Measurements from ENCODE around the gene GABPA.
A peak's percentile ranks its signal among the peaks of the same experiment; 100 is the strongest.
"Not testable (repeated sequence)": the region's sequence is repeated elsewhere in the genome, so short reads cannot be mapped to it uniquely, and the experiment has no call there.

Gene GABPA

DNA sequence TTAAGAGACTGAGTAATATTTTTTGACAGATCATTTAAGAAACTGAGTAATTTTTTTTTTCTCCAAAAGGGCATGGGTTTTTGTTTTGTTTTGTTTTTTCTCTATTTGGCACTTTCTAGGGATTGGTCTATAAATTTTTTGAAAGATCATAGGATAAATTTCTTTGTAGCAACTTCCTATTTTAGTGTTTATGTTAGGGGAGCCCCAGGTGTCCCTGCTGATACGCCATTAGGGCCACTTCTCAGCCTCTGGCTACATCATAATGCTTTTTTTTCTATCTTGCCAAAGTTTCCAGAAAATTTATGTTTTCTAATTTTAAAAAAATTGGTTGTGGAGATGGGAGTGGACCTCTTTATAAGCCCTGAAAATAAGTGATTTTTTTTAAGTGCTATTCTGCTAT lies 2.6 kb downstream of the GABPA start:
- DNase-seq (ENCODE audit: low read depth in 1 of 2, low spot score in 1 of 2): no peak

DNA sequence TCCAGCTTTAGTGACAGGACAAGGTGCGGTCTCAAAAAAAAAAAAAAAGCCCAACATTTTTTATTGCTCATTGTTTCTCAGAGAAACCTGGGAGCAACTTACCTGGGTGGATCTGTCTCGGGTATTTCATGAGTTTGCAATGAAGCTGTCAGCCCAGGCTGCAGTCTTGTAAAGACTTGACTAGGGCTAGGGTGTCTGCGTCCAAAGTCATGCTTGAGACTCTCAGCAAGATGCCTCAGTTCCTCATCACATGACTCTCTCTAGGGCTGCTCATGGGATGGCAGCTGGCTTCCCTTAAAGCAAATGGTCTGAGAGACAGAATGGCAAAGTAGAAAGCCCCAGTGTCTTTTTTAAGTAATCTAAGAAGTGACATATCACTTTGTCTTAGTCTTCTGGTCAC lies 8.1 kb downstream of the GABPA start:
- DNase-seq (ENCODE audit: low read depth in 1 of 2, low spot score in 1 of 2): no peak

DNA sequence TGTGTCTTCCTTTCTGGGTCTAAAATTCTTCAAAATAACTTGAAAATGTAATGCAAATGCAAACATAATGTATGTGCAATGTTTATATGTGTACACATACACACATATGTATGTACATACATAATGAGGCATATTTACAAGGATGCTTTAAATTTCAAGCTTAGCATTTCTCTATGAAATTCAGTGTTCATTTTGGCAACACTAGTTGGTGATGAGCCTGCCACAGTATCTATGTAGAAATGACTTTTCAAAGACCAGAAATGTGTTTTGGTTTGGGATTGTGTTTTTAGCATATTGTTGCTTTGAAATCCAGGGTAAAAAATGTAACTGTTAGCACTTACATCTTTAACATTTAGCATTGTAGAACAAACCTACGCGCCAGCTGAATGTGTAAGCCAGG lies 10.1 kb downstream of the GABPA start:
- no peak for DNase-seq (ENCODE audit: low read depth in 1 of 2, low spot score in 1 of 2)

DNA sequence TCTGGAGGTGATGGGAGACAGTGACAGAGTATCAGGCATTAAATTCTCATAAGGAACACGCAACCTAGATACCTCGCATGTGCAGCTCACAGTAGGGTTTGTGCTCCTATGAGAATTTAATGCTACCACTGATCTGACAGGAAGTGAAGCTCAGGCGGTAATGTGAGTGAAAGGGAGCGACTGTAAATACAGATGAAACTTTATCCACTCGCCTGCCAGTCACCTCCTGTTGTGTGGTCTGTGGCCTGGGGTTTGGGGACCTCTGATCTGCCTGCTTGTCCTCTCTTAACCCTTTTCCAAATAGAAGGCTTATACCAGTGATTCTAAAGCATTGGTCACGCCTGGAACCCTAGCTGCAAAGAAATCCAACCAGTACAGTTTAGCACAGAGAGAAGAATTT lies 15.3 kb downstream of the GABPA start:
- no peak for DNase-seq (ENCODE audit: low read depth in 1 of 2, low spot score in 1 of 2)

DNA sequence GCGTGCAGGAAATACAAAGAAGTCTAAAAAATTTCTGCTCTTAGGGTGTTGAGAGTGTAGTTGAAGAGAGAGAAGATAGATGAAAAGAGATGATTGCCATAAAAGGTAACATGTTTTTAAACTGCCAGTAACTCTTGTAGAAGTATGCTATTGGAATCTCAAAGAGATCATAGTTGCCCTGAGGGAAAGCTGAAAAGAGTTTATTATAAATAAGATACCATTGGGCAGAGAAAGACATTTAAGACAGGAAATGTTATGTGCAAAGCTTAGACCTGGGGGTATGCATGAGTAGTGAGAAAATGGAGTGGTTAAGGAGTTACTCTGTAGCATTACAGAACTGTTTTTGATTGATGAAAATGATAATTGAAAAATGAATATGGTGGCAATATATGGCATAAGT lies 17.6 kb downstream of the GABPA start:
- no peak for DNase-seq (ENCODE audit: low read depth in 1 of 2, low spot score in 1 of 2)

DNA sequence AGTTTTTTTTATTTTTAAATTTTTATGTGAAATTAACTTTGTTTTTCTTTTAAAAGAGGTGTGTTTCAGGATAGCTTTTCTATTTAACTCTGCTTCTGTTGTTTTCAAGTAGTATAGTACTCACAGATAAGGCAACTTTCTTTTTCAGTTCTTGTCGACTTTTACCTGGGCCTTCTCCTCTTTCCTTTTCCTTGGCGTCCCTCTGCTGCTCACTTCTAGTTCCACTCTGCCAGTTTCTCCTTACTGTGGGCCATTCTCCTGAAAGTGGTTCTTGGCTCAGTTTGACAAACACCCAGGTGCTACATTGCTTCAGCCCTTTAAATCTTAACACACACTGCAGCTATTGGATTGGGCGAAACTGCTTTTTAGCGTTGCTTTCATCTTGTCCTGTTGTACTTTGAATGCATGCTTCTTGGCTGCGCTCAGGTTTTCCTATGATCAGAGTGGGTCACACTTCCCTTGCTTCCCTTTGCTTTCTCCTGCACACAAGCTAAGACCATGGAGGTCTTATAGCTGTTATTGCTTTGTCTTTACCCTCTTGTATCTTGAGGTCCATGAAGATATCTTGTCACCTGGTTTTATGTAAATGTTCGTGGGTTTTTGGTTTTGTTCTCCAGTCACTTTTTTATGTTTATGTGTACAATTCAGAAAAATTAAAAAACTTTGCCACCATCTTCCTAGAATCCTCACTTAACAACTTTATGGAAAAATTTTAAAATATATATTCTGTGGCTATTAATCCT lies 21.6 kb downstream of the GABPA start:
- DNase-seq (ENCODE audit: low read depth in 1 of 2, low spot score in 1 of 2): no peak

DNA sequence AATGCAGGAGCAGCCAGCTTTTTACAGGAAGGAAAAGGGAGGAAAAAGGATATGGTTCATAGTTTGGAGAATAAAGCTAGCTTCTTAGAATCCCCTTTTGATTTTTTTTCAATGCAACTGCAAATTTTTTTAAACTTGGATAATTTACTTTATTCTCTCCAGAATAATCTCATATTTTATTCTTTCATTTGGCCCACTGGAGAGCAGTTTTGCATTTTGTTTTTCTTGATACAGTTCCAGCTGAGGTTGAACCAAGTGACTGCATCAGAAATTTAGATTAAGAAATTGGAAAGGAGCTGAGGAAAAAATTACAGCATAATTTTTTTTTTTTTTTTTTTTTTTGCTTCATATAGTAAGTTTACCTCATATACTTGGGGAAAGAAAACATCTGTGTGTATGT lies 22.8 kb downstream of the GABPA start:
- DNase-seq (ENCODE audit: low read depth in 1 of 2, low spot score in 1 of 2): no peak

DNA sequence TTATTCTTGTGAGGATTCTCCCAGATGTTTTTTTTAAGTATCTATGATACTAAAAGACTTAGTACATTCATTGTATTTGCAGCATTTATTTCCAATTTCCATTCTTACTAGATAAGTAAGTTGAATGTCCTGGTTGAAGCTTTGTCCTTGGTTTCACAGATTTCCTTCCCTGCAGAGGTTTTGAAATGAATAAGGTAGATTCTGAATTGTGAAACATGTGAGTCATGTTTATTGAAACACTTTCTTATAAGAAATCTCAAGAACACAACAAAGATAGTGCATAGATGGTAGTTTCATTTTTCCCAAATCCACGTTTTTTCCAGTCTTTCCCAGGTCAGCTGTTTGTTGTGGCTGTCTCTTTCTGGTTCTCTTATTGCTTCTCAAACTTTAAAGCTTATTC lies 24.8 kb downstream of the GABPA start:
- no peak for DNase-seq (ENCODE audit: low read depth in 1 of 2, low spot score in 1 of 2)

DNA sequence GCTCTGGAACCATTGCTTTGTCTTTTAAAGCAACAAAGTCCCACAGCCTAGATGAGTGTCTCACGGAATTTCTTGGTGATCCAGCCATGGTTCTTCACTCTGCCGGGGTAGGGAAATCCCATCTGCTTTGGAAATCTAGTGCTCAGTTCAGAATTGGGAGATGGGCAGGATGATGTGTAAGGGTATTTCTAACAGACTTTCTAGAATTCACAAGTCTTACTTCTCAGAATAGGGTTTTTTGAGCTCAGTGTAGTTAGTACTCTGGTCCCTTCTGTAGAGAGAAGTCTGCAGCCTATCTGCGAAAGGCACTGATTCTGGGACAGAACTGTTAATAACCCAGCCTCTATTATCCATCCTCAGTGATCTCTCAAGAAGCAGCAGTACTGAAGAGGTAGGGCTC lies 25.3 kb downstream of the GABPA start:
- DNase-seq (ENCODE audit: low read depth in 1 of 2, low spot score in 1 of 2): no peak

DNA sequence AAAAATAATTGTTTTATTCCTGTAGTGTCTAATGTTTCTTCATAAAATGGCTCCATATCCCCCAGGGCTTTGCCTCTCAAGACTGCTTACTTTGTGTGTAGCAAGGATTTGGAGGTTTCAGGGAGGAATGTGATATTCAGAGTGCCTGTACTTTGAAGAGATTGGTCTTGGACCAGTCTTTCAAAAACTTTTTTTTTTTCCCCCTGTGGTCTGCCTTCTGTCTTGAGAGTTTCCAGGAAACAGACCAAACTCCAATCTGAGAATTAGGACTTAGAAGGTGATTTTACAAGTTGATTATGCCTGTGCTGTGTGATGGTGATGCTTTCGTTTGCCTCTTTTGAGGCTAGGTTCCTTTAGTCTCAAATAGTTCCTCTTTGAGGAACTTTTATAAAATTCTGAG lies 25.9 kb downstream of the GABPA start:
- DNase-seq (ENCODE audit: low read depth in 1 of 2, low spot score in 1 of 2): no peak

DNA sequence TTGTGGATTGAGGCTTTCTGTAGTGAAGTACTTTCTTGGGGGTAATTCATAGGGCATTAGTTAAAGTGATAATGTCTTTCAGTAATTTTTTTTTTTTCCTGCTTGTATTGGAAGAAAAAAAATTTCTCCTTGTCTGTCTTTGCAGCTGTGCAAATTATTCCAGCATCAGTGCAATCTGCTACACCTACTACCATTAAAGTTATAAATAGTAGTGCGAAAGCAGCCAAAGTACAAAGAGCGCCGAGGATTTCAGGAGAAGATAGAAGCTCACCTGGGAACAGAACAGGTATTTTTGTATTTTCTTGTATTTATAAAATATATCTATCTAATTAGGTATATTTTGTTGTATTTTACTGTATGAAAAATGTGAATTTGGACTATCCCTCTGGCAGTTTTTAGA lies 29.3 kb downstream of the GABPA start:
- DNase-seq (ENCODE audit: low read depth in 1 of 2, low spot score in 1 of 2): no peak

DNA sequence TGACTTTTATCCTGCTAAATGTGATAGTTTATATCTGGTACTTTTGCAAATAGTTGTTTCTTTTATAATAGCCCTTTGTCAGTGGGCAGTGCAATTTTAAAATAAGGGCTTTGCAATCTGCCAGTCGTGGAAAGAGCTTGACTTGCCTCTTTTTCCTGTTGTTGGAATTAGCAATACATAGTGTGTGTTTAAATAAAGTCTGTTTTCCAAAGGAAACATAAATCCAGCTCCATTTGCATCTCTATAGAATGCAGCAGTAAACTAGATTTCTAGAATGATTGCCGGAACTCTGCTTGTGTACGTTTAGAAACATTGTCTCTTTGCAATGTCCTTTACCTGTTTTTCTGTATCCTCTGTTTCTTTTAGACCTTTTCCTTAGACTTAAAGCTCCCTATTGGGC lies 33.1 kb downstream of the GABPA start:
- no peak for DNase-seq (ENCODE audit: low read depth in 1 of 2, low spot score in 1 of 2)

DNA sequence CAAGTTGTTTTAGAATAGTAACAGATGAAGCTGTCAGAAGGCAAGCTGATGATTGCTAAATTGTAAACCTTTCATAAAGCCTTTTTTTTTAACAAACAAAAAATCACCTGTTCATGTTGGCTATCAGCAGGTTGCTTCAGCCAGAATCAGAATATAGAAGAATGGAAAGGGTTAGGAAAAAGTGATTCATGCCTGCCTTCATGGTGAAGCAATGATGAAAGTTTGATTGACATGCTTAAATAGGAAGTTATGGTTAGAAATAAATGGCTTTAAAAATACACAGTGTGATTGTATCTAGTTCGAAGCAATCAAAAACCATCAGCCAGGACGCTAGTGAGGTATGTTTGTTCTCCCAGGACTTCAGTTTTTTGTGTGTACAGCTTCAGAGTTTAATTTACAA lies 37.9 kb downstream of the GABPA start:
- DNase-seq (ENCODE audit: low read depth in 1 of 2, low spot score in 1 of 2): no peak

DNA sequence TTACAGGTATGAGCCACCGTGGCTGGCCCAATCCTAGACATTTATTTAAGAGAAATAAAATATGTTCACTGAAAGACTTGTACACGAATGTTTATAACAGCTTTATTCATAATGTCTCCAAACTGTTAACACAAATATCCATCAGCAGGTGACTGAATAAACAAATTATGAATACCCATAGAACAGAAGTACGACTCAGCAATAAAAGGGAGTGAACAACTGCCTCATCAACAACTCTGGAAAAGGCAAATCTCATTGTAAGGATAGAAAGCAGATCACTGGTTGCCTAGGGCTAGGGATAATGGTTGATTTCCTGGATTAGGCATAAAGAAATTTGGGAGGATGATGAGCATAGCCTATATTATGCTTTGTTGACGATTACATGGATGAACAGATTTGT lies 41.7 kb downstream of the GABPA start:
- DNase-seq (ENCODE audit: low read depth in 1 of 2, low spot score in 1 of 2): no peak

DNA sequence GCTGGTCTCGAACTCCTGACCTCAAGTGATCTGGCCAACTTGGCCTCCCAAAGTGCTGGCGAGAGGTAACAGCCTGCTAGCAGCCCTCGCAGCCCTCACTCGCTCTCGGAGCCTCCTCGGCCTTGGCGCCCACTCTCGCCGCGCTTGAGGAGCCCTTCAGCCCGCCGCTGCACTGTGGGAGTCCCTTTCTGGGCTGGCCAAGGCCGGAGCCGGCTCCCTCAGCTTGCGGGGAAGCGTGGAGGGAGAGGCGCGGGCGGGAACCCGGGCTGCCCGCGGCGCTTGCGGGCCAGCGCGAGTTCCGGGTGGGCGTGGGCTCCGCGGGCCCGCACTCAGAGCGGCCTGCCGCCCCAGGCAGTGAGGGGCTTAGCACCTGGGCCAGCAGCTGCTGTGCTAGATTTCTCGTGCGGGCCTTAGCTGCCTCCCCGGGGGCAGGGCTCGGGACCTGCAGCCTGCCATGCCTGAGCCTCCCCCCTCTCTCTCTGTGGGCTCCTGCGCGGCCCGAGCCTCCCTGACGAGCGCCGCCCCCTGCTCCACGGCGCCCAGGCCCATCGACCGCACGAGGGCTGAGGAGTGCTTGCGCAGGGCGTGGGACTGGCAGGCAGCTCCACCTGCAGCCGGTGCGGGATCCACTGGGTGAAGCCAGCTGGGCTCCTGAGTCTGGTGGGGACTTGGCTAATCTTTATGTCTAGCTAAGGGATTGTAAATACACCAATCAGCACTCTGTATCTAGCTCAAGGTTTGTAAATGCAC lies 43.5 kb downstream of the GABPA start:
- DNase-seq (ENCODE audit: low read depth in 1 of 2, low spot score in 1 of 2): not testable (repeated sequence)

DNA sequence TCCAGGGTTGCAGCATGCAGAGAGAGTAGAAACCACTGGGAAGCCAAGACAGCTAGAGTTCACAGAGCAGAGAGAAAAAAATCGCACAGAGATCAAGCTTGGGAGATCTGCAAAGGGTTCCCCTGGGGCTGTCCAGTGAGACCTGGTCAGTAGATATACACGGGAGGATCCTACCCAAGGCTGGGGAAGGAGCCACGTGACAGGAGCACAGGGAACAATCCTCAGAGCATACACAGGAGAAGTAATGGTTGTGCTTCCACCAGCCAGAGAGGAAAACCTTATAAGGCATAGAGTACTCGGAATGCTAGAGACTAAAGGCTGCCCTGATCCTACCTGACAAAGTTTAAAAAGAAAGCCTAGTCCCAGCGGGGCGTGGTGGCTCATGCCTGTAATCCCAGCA lies 53.9 kb downstream of the GABPA start:
- no peak for DNase-seq (ENCODE audit: low read depth in 1 of 2, low spot score in 1 of 2)

DNA sequence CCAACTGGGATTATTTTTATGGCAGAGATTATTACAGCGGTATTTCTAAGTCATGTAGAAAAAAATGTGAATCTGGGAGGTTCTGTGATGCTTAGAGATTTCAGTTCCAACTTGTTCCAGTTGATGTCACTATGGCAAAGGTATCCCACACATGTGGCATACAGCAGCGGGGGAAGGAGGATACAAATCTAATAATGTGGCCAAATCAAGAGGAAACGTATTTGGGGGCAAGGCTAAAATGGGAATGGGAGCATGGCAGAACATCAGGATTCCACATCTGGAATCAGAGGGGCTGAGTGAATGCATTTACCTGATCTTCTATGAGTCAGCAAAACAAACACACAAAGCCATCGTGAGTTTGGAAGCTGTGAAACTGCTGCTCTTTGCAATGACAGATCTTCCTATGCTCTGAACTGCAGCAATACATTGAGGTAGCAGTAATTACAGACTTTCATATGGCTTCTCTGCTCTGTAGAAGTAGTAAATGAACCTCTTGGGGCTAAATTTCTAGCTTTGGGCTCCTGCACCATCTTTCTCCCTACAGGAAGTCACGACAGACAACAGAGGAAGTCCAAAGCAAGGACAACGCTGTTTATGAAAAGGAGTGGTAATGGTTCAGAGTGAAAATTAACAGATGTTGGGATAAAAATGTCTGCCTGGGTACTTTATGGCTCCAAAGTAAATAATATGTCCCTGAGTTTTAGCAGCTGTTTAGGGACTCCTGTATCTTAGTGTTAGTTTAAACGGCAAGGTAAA lies 55.5 kb downstream of the GABPA start:
- no peak for DNase-seq (ENCODE audit: low read depth in 1 of 2, low spot score in 1 of 2)

DNA sequence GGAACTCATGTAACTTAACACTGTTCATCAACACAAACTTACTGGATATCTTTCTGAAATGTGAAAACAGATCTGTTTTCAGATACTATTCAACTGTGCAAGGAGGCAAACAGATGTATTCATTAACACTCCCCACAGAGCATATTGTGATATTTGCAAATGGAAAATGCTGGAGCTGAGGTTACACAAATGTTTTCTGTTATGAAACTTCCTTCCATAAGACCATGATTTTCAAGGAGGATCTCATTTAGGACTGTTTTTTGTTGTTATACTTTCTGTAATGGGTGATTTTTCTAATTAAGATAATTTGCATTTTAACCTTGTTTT lies 56.1 kb downstream of the GABPA start:
- no peak for DNase-seq (ENCODE audit: low read depth in 1 of 2, low spot score in 1 of 2)

DNA sequence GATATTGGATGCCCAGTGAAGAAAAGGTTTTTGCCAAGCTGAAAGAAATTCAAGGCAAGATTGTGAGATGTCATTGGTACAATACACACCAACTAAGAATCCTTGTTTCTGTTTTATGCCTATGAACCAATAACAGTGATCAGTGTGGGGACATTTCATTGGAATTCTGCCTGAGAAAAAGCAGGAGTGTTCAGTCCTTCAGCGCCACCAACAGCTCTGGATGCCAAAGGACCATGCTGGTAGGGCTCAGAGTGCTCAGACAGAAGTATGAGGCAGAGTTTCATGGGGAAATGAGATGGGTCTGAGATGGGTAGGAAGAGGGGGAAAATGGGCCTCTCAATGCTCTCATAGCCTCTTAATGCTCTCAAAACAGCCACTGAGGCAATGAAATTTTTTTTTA lies 56.5 kb downstream of the GABPA start:
- no peak for DNase-seq (ENCODE audit: low read depth in 1 of 2, low spot score in 1 of 2)

DNA sequence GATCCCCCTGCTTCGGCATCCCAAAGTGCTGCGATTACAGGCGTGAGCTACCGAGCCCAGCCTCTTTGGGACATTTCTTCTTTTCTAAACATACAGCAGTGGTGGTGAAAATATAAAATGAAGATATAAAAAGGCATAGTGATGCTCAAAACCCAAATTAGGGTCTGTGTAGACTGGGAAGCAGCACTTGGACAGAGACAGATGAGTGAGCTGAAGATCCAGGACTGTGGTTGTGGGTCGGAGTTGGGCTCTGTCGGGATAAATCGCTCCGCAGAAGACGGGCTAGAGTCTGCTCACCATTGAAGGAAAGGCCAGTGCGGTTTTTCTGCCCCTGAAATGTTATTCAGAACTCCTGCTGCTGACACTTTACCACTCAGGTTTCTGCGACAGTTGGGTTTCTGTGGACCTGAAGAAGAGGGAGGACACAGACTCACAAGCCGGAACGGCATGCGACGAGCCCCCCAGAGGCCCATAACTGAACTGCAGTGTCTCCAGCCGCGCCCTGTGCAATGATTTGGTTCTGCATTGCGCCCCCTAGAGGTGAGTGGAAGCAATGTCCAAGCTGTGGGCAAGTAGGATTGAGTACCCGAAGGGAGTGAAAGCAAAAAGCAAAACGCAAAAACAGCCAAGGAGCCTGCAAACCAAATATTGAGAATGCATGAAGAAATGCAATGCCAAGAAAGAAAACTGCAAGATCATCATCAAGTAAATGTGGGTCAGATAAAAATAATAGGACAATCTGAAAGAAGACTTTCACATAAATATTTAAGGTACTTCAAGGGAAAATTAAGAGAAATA lies 66.6 kb downstream of the GABPA start:
- peak; percentile 71 to 88 for DNase-seq (ENCODE audit: low read depth in 1 of 2, low spot score in 1 of 2)

DNA sequence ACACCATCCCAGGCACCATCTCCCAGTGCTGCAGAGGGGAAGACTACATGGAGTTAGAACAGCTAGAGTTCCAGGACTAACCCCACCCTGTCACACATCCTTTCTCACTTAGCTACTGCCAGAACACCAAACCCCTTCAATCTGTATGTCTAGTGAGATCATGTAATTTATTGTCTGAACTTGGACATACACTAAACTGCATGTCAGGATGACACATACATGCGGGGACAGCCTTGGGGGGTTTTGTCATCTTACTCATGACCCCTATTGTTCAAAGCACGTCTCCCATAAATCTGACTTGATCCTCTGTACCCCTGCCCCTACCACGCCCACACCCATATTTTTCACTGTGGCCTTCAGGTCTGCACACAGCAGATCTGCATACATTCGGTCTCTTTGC lies 71.3 kb downstream of the GABPA start:
- DNase-seq (ENCODE audit: low read depth in 1 of 2, low spot score in 1 of 2): no peak

DNA sequence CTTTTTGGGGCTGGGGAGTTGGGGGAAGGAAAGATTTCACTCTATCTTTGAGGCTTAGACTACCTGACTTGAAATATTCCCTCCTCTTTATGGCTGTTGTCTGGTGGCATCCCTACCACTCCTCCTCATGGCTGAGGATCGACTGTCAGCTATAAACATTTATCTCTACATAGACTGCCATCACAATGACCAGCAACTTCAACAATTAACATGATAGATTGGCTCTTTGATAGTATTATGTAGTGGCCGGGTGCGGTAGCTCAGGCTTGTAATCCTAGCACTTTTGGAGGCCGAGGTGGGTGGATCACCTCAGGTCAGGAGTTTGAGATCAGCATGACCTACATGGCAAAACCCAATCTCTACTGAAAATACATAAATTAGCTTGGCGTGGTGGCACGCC lies 72.4 kb downstream of the GABPA start:
- DNase-seq (ENCODE audit: low read depth in 1 of 2, low spot score in 1 of 2): no peak

All from activated CD4-positive, alpha-beta T cell treated with anti-CD3 and anti-CD28 coated beads, Interleukin-2, amount 50 U/mL, for 24 hours (primary cell).